Measurements from ENCODE around the gene ACTN4.

DNA sequence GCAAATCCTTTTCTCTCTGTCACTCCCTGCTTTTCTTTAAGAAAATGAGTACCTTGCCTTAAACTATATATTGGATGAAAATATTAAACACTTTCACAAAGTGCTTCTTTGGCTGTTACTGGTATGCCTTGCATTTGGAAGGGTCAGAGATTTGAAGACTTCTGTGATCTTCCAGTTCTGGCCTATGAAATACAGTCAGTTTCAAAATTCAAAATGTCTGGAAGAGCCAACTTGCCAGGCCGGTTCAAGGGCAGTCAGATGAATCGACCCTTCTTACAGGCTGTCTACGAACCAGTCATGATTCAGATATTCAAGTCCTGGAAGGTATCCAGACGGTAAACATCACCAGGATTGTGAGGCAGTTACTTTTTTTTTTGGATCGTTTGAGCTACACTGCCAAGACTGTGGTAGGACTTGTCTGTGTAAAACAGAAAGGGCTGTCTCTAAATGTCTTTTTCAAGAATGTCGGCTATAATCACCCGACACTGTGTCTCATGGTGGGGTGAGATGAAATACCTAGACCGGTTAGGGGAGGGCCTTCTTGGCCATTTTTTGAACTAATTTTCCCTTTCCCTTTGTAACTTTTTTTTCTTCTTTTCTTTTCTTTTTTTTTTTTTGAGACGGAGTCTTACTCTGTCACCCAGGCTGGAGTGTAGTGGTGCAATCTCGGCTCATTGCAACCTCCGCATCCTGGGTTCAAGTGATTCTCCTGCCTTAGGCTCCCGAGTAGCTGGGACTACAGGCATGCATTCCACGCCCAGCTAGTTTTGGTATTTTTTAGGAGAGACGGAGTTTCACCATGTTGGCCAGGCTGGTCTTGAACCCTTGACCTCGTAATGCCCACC, 11.2 kb downstream of the ACTN4 start:
- TF ChIP-seq, protein P1, sequence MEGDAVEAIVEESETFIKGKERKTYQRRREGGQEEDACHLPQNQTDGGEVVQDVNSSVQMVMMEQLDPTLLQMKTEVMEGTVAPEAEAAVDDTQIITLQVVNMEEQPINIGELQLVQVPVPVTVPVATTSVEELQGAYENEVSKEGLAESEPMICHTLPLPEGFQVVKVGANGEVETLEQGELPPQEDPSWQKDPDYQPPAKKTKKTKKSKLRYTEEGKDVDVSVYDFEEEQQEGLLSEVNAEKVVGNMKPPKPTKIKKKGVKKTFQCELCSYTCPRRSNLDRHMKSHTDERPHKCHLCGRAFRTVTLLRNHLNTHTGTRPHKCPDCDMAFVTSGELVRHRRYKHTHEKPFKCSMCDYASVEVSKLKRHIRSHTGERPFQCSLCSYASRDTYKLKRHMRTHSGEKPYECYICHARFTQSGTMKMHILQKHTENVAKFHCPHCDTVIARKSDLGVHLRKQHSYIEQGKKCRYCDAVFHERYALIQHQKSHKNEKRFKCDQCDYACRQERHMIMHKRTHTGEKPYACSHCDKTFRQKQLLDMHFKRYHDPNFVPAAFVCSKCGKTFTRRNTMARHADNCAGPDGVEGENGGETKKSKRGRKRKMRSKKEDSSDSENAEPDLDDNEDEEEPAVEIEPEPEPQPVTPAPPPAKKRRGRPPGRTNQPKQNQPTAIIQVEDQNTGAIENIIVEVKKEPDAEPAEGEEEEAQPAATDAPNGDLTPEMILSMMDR (conservative IDR thresholded peaks at IDR 0.05 in 1 of 2, IDR thresholded peaks at IDR 0.05 in 1 of 2; ENCODE audit: extremely low read depth in 1 of 2, insufficient read depth in 1 of 2, low read depth in 1 of 2, low read length in 2 of 2) = no peak
- TF ChIP-seq EZH2 (IDR thresholded peaks at IDR 0.05; ENCODE audit: borderline replicate concordance, low read length) = no peak

Data from mammary epithelial cell (primary cell).